BJ (cell line): ENCODE data around the gene AQP10. TPM values are rescaled to one million over a fixed set of nuclear protein-coding genes. Genes with fewer than 3 reads are reported as not detected.
"Not testable (repeated sequence)": the region's sequence is repeated elsewhere in the genome, so short reads cannot be mapped to it uniquely, and the experiment has no call there.

ENCODE experiments used
- CTCF ChIA-PET: fragments of 350-600 bp; formaldehyde crosslinking; extraction: SDS; loops from one replicate; lab custom pipeline; 2021; ENCODE audit warnings: antibody characterized with exemption, inconsistent platforms; lab: Yijun Ruan, JAX
- POLR2A ChIA-PET: fragments of 300-600 bp; sonication (Branson Sonifier 250); formaldehyde crosslinking; extraction: SDS; loops from one replicate; lab custom pipeline; 2021; ENCODE audit warnings: antibody characterized with exemption; lab: Charles Lee
- DNase-seq: peaks from one replicate; pipeline ENCODE4 v3.0.0-alpha.2; 2011; ENCODE audit warnings: low read depth
- H3K27me3 ChIP-seq: 2 replicates; pipeline ENCODE4 v1.6.0; 2011; ENCODE audit warnings: low read length; ENCODE audit not compliant: control insufficient read depth, insufficient read depth
- H3K36me3 ChIP-seq: 2 replicates; pipeline ENCODE4 v1.5.1; 2011; ENCODE audit warnings: low read length; ENCODE audit not compliant: control insufficient read depth, insufficient read depth
- H3K4me3 ChIP-seq: 2 replicates; pipeline ENCODE4 v1.5.1; 2011; ENCODE audit warnings: low read depth, mild to moderate bottlenecking, control low read depth, low read length
- CTCF ChIP-seq: IDR thresholded peaks from 2 replicates; pipeline ENCODE4 v1.5.1; 2011; ENCODE audit warnings: low read depth, mild to moderate bottlenecking, control low read depth, inconsistent platforms, low read length, moderate library complexity; ENCODE audit not compliant: insufficient read depth
- polyA plus RNA-seq: library from polyadenylated mRNA; depleted of rRNA; stranded (reverse); fragments of >200 nt; gene quantifications from 2 replicates; pipeline ENCODE4 v1.2.3, GENCODE V29; 2011

The AQP10 gene
- polyA plus RNA-seq, 1 experiment = not detected

- peak; percentile 86 for TF ChIP-seq CTCF
- Histone ChIP-seq H3K27me3 (no peaks in the 10 kb centered on the region), H3K4me3 (no peak overlapping the region), H3K36me3 (peaks cover 37% of the 10 kb centered on the region)
- ChIA-PET CTCF (interaction anchor here (0.6 to 5.2 kb wide), 29 partner anchors 10 to 798 kb away, joined by 3 to 95 read pairs (median 5); partner anchors contain the start of genes ATP8B2, PBXIP1 and PMVK), POLR2A (no interaction called here)
- peak; percentile 22 for DNase-seq
Observed at GRCh38 chr1:154335025-154335714, 14.3 kb downstream of the AQP10 start.

GRCh38 chr1:154337253-154337894 is 16.5 kb downstream of the AQP10 start:
- Histone ChIP-seq H3K36me3 (peaks cover 42% of the 10 kb centered on the region), H3K27me3 (no peaks in the 10 kb centered on the region), H3K4me3 (no peak overlapping the region)
- CTCF ChIA-PET = interaction anchor here (0.7 to 5.2 kb wide), 4 partner anchors 8 to 66 kb away, joined by 4 to 95 read pairs (median 41); partner anchors contain the start of gene ATP8B2
- POLR2A ChIA-PET = interaction anchor here (0.6 kb wide), 1 partner anchor 14 kb away, joined by 5 read pairs; no protein-coding TSS in a partner anchor
- TF ChIP-seq CTCF = no peak
- no peak for DNase-seq

GRCh38 chr1:154338875-154339274 is 18.0 kb downstream of the AQP10 start:
- no peak for TF ChIP-seq CTCF
- CTCF ChIA-PET = interaction anchor here (1.5 kb wide), 1 partner anchor 9 kb away, joined by 5 read pairs; no protein-coding TSS in a partner anchor
- DNase-seq = no peak
- H3K27me3 ChIP-seq = no peaks in the 10 kb centered on the region
- H3K36me3 ChIP-seq = peaks cover 50% of the 10 kb centered on the region
- no peak overlapping the region for H3K4me3 ChIP-seq
- POLR2A ChIA-PET = no interaction called here

- POLR2A ChIA-PET, H3K27me3 ChIP-seq, DNase-seq, H3K4me3 ChIP-seq: not testable (repeated sequence)
- CTCF ChIA-PET = interaction anchor here (0.9 to 2.0 kb wide), 3 partner anchors 9 to 60 kb away, joined by 3 to 4 read pairs (median 3); partner anchors contain the start of gene ATP8B2
- H3K36me3 ChIP-seq = peaks cover 67% of the 10 kb centered on the region
Observed at GRCh38 chr1:154341366-154341765, 20.5 kb downstream of the AQP10 start.

- peaks cover 69% of the 10 kb centered on the region for H3K36me3 ChIP-seq
- no peaks in the 10 kb centered on the region for H3K27me3 ChIP-seq
- ChIA-PET POLR2A (no interaction called here), CTCF (no interaction called here)
- no peak overlapping the region for H3K4me3 ChIP-seq
- DNase-seq = no peak
- no peak for TF ChIP-seq CTCF
Observed at GRCh38 chr1:154342132-154342531, 21.2 kb downstream of the AQP10 start.
